Tibial nerve (tissue), 4 donors: ENCODE data around the gene NOM1.

ENCODE experiments used
- EP300 ChIP-seq, 2 donors: sonication (generic); formaldehyde crosslinking; IDR thresholded peaks; one replicate each; pipeline ENCODE4 v1.6.1; 2017; ENCODE audit warnings: antibody characterized with exemption in 2 of 2, mild to moderate bottlenecking in 1 of 2
- POLR2A ChIP-seq, 2 donors: fragments of 450-650 bp; IDR thresholded peaks; one replicate each; pipeline ENCODE4 v1.6.1; 2017; ENCODE audit warnings: antibody characterized with exemption in 2 of 2, mild to moderate bottlenecking in 2 of 2, moderate library complexity in 2 of 2
- TF ChIP-seq, protein P1 (sequence below), 5 experiments: fragments of 200-600 bp in 3 of 5; fragments of 450-650 bp in 2 of 5; sonication (generic) in 3 of 5; IDR thresholded peaks; one replicate each; pipeline ENCODE4 v1.5.1; 2016 to 2019; ENCODE audit warnings: antibody characterized with exemption in 5 of 5, mild to moderate bottlenecking in 3 of 5, moderate library complexity in 2 of 5

DNA sequence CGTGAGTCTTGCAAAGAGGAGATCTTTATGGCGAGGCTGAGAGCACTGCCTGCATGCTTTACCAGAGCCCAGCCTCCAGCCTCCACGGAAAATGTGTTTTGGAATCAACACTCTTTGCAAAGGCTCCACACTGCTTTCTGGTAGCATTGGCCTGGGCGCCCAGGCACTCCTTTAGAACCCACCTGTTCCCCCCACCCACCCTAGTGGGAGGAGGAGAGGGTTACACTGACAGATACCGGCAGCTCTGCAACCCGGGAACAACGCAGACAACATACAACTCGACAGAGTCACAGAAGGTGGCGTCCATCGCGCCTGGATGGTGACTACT is 66.5 kb downstream of the NOM1 start:
- TF ChIP-seq, protein P1, sequence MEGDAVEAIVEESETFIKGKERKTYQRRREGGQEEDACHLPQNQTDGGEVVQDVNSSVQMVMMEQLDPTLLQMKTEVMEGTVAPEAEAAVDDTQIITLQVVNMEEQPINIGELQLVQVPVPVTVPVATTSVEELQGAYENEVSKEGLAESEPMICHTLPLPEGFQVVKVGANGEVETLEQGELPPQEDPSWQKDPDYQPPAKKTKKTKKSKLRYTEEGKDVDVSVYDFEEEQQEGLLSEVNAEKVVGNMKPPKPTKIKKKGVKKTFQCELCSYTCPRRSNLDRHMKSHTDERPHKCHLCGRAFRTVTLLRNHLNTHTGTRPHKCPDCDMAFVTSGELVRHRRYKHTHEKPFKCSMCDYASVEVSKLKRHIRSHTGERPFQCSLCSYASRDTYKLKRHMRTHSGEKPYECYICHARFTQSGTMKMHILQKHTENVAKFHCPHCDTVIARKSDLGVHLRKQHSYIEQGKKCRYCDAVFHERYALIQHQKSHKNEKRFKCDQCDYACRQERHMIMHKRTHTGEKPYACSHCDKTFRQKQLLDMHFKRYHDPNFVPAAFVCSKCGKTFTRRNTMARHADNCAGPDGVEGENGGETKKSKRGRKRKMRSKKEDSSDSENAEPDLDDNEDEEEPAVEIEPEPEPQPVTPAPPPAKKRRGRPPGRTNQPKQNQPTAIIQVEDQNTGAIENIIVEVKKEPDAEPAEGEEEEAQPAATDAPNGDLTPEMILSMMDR (IDR thresholded peaks at IDR 0.05) = no peak
- TF ChIP-seq POLR2A (IDR thresholded peaks at IDR 0.05) (no peak), EP300 (IDR thresholded peaks at IDR 0.05) (no peak)
